ENCODE measurements around the gene TTYH1. TPM values are rescaled to one million over a fixed set of nuclear protein-coding genes. Genes with fewer than 3 reads are reported as not detected.

Gene TTYH1
- total and polyA plus RNA-seq, 2 of the 8 experiments (the other 6 are each of a cell fraction or from before 2014, with no cell fraction given), result 26.7 to 46.5 TPM

DNA sequence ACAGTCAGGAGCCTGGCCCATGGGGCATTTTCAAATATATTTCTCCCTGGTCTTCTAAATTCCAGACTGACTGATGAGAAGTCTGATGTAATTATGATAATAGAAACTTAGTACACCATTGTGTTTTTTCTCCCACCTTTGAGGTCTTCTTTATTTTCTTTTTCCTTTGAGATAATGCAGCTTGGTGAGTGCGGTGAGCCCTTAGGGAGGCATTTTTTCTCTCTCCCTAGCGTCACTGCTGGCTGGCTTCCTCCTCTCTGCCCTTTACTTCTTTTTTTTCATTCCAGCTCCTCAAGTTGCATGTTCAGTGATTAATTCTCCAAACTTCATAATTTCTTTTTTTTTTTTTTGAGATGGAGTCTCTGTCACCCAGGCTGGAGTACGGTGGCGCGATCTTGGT is 70.6 kb downstream of the TTYH1 start (continued):
- TF ChIP-seq SIRT6 (IDR thresholded peaks at IDR 0.05; ENCODE audit: low read length), result no peak
- TF ChIP-seq, protein P1, sequence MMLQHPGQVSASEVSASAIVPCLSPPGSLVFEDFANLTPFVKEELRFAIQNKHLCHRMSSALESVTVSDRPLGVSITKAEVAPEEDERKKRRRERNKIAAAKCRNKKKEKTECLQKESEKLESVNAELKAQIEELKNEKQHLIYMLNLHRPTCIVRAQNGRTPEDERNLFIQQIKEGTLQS (IDR thresholded peaks at IDR 0.05; ENCODE audit: insufficient read depth, low read depth, low read length), result no peak
- no peak for TF ChIP-seq GTF2F1 (IDR thresholded peaks at IDR 0.05; ENCODE audit: borderline replicate concordance, low read depth, low read length)
- no peak for TF ChIP-seq POU5F1 (IDR thresholded peaks at IDR 0.05; ENCODE audit: low read depth, low read length)
- TF ChIP-seq ZNF274 (IDR thresholded peaks at IDR 0.05; ENCODE audit: borderline replicate concordance, extremely low read depth, low read length), result no peak
- TF ChIP-seq MAX (IDR thresholded peaks at IDR 0.05), result no peak
- no peak for TF ChIP-seq KDM5A (IDR thresholded peaks at IDR 0.05; ENCODE audit: low read length)

Small RNAs within 50 kb of the gene (small RNA-seq; reads per million reads assigned to genes)
- gene AC245884.3 (ENCODE audit: insufficient read depth), result not detected

Other genes starting within 250 kb of the TTYH1 start
- gene TMC4, start 242.3 kb upstream of the TTYH1 start, total RNA-seq (2021; fragmentation: NEBNext Ultra II Directional; extraction: Animal tissue kit (Norgen Biotek cat#: 25700)), result 5.5 and 6.8 TPM in 2 replicates
- gene TMC4, start 242.3 kb upstream of the TTYH1 start, polyA plus RNA-seq (2011; rRNA removed), result 6.3 and 12.8 TPM in 2 replicates
- 90.9 and 103 TPM in 2 replicates for gene MBOAT7, start 225.9 kb upstream of the TTYH1 start, total RNA-seq (2021; fragmentation: NEBNext Ultra II Directional; extraction: Animal tissue kit (Norgen Biotek cat#: 25700))
- gene MBOAT7, start 225.9 kb upstream of the TTYH1 start, polyA plus RNA-seq (2011; rRNA removed), result 85.5 and 147 TPM in 2 replicates
- 22.5 and 24.2 TPM in 2 replicates for gene TSEN34, start 224.2 kb upstream of the TTYH1 start, total RNA-seq (2021; fragmentation: NEBNext Ultra II Directional; extraction: Animal tissue kit (Norgen Biotek cat#: 25700))
- 52.3 and 55.4 TPM in 2 replicates for gene TSEN34, start 224.2 kb upstream of the TTYH1 start, polyA plus RNA-seq (2011; rRNA removed)
- 1,609 and 1,661 TPM in 2 replicates for gene RPS9, start 214.6 kb upstream of the TTYH1 start, total RNA-seq (2021; fragmentation: NEBNext Ultra II Directional; extraction: Animal tissue kit (Norgen Biotek cat#: 25700))
- gene RPS9, start 214.6 kb upstream of the TTYH1 start, polyA plus RNA-seq (2011; rRNA removed), result 4,172 and 4,900 TPM in 2 replicates
- gene LILRB3, start 192.5 kb upstream of the TTYH1 start, total RNA-seq (2021; fragmentation: NEBNext Ultra II Directional; extraction: Animal tissue kit (Norgen Biotek cat#: 25700)), result not detected in 2 replicates
- not detected in 2 replicates for gene LILRB3, start 192.5 kb upstream of the TTYH1 start, polyA plus RNA-seq (2011; rRNA removed)
- gene LILRA6, start 172.7 kb upstream of the TTYH1 start, total RNA-seq (2021; fragmentation: NEBNext Ultra II Directional; extraction: Animal tissue kit (Norgen Biotek cat#: 25700)), result not detected in 2 replicates
- not detected in 2 replicates for gene LILRA6, start 172.7 kb upstream of the TTYH1 start, polyA plus RNA-seq (2011; rRNA removed)
- not detected in 2 replicates for gene LILRB5, start 158.2 kb upstream of the TTYH1 start, total RNA-seq (2021; fragmentation: NEBNext Ultra II Directional; extraction: Animal tissue kit (Norgen Biotek cat#: 25700))
- gene LILRB5, start 158.2 kb upstream of the TTYH1 start, polyA plus RNA-seq (2011; rRNA removed), result 0.05 and 0.06 TPM in 2 replicates
- not detected in 2 replicates for gene LILRB2, start 134.4 kb upstream of the TTYH1 start, total RNA-seq (2021; fragmentation: NEBNext Ultra II Directional; extraction: Animal tissue kit (Norgen Biotek cat#: 25700))
- gene LILRB2, start 134.4 kb upstream of the TTYH1 start, polyA plus RNA-seq (2011; rRNA removed), result not detected in 2 replicates
- gene LILRA5, start 102.3 kb upstream of the TTYH1 start, total RNA-seq (2021; fragmentation: NEBNext Ultra II Directional; extraction: Animal tissue kit (Norgen Biotek cat#: 25700)), result not detected in 2 replicates
- gene LILRA5, start 102.3 kb upstream of the TTYH1 start, polyA plus RNA-seq (2011; rRNA removed), result not detected in 2 replicates
- not detected in 2 replicates for gene LILRA4, start 76.3 kb upstream of the TTYH1 start, total RNA-seq (2021; fragmentation: NEBNext Ultra II Directional; extraction: Animal tissue kit (Norgen Biotek cat#: 25700))
- not detected in 2 replicates for gene LILRA4, start 76.3 kb upstream of the TTYH1 start, polyA plus RNA-seq (2011; rRNA removed)
- not detected in 2 replicates for gene LAIR1, start 50.5 kb upstream of the TTYH1 start, total RNA-seq (2021; fragmentation: NEBNext Ultra II Directional; extraction: Animal tissue kit (Norgen Biotek cat#: 25700))
- gene LAIR1, start 50.5 kb upstream of the TTYH1 start, polyA plus RNA-seq (2011; rRNA removed), result 0.13 and 0.18 TPM in 2 replicates
- 108 TPM in 2 replicates for gene LENG8, start 33.7 kb downstream of the TTYH1 start, total RNA-seq (2021; fragmentation: NEBNext Ultra II Directional; extraction: Animal tissue kit (Norgen Biotek cat#: 25700))
- 62.2 and 113 TPM in 2 replicates for gene LENG8, start 33.7 kb downstream of the TTYH1 start, polyA plus RNA-seq (2011; rRNA removed)
- gene LENG9, start 48.3 kb downstream of the TTYH1 start, total RNA-seq (2021; fragmentation: NEBNext Ultra II Directional; extraction: Animal tissue kit (Norgen Biotek cat#: 25700)), result 3.9 and 4.0 TPM in 2 replicates
- 1.6 and 2.6 TPM in 2 replicates for gene LENG9, start 48.3 kb downstream of the TTYH1 start, polyA plus RNA-seq (2011; rRNA removed)
- 2.1 and 4.8 TPM in 2 replicates for gene CDC42EP5, start 57.8 kb downstream of the TTYH1 start, total RNA-seq (2021; fragmentation: NEBNext Ultra II Directional; extraction: Animal tissue kit (Norgen Biotek cat#: 25700))
- 1.8 and 4.2 TPM in 2 replicates for gene CDC42EP5, start 57.8 kb downstream of the TTYH1 start, polyA plus RNA-seq (2011; rRNA removed)
- gene LAIR2, start 87.4 kb downstream of the TTYH1 start, total RNA-seq (2021; fragmentation: NEBNext Ultra II Directional; extraction: Animal tissue kit (Norgen Biotek cat#: 25700)), result not detected in 2 replicates
- not detected in 2 replicates for gene LAIR2, start 87.4 kb downstream of the TTYH1 start, polyA plus RNA-seq (2011; rRNA removed)
- gene LILRA2, start 158.3 kb downstream of the TTYH1 start, total RNA-seq (2021; fragmentation: NEBNext Ultra II Directional; extraction: Animal tissue kit (Norgen Biotek cat#: 25700)), result not detected in 2 replicates
- gene LILRA2, start 158.3 kb downstream of the TTYH1 start, polyA plus RNA-seq (2011; rRNA removed), result not detected in 2 replicates
- not detected in 2 replicates for gene LILRA1, start 178.2 kb downstream of the TTYH1 start, total RNA-seq (2021; fragmentation: NEBNext Ultra II Directional; extraction: Animal tissue kit (Norgen Biotek cat#: 25700))
- not detected in 2 replicates for gene LILRA1, start 178.2 kb downstream of the TTYH1 start, polyA plus RNA-seq (2011; rRNA removed)
- not detected in 2 replicates for gene LILRB1, start 215.0 kb downstream of the TTYH1 start, total RNA-seq (2021; fragmentation: NEBNext Ultra II Directional; extraction: Animal tissue kit (Norgen Biotek cat#: 25700))
- not detected in 2 replicates for gene LILRB1, start 215.0 kb downstream of the TTYH1 start, polyA plus RNA-seq (2011; rRNA removed)
- not detected in 2 replicates for gene LILRB4, start 247.5 kb downstream of the TTYH1 start, total RNA-seq (2021; fragmentation: NEBNext Ultra II Directional; extraction: Animal tissue kit (Norgen Biotek cat#: 25700))
- gene LILRB4, start 247.5 kb downstream of the TTYH1 start, polyA plus RNA-seq (2011; rRNA removed), result not detected in 2 replicates

Measured in H1 (cell line).